GM11168 (cell line): ENCODE results near the gene MAP1LC3A.

Experiments
- in situ Hi-C: fragments of 300-500 bp; cut with MboI; formaldehyde crosslinking; loops from one replicate; pipeline ENCODE4 v1.12.0; 2022; ENCODE audit warnings: low sequenced_read_pairs; ENCODE audit not compliant: unreplicated experiment

The MAP1LC3A gene

GRCh38 chr20:34595377-34596184 is 37.1 kb downstream of the MAP1LC3A start:
- in situ Hi-C loops: no loop called here

- in situ Hi-C loops: no loop called here
Measured at GRCh38 chr20:34600892-34601653, 42.6 kb downstream of the MAP1LC3A start.

- in situ Hi-C loops: no loop called here
Measured at GRCh38 chr20:34604980-34605788, 46.7 kb downstream of the MAP1LC3A start.

GRCh38 chr20:34607066-34607465 is 48.5 kb downstream of the MAP1LC3A start:
- in situ Hi-C loops: no loop called here
